Keratinocyte (primary cell): ENCODE data around the gene PCGF3. TPM values are rescaled to one million over a fixed set of nuclear protein-coding genes. Genes with fewer than 3 reads are reported as not detected.

Experiments used
- DNase-seq: peaks from one replicate; pipeline ENCODE4 v3.0.0-alpha.2; 2011; ENCODE audit warnings: low read depth, missing footprints, low spot score
- FAIRE-seq: peaks from 2 replicates; lab custom pipeline; 2011; peaks lifted over from hg19 to GRCh38; lab: Jason Lieb, UNC
- H2AFZ ChIP-seq: 2 replicates; pipeline ENCODE4 v1.6.0; 2012; ENCODE audit warnings: low read length, control low read depth, inconsistent platforms; ENCODE audit not compliant: control insufficient read depth
- H3K27ac ChIP-seq: 2 replicates; pipeline ENCODE4 v1.5.1; 2011; ENCODE audit warnings: low read length; ENCODE audit not compliant: control insufficient read depth, insufficient read depth
- H3K27me3 ChIP-seq: 3 replicates; pipeline ENCODE4 v1.6.0; 2011; ENCODE audit warnings: low read length; ENCODE audit not compliant: control insufficient read depth, insufficient read depth; ENCODE audit errors: extremely low read depth
- H3K36me3 ChIP-seq, 2 experiments: 2 replicates in 1 of 2; 3 replicates in 1 of 2; pipeline ENCODE4 v1.5.1; 2011; ENCODE audit warnings: low read length in 2 of 2, mild to moderate bottlenecking in 1 of 2; ENCODE audit not compliant: control insufficient read depth in 2 of 2, insufficient read depth in 2 of 2; ENCODE audit errors: extremely low read depth in 1 of 2
- H3K4me1 ChIP-seq: 3 replicates; pipeline ENCODE4 v1.5.1; 2011; ENCODE audit warnings: low read length; ENCODE audit not compliant: control insufficient read depth, insufficient read depth; ENCODE audit errors: extremely low read depth
- H3K4me2 ChIP-seq: 3 replicates; pipeline ENCODE4 v1.6.0; 2011; ENCODE audit warnings: low read depth, low read length; ENCODE audit not compliant: control insufficient read depth, insufficient read depth; ENCODE audit errors: extremely low read depth
- H3K4me3 ChIP-seq, 3 experiments: fragments of 200-600 bp in 1 of 3; sonication (generic) in 1 of 3; 2 replicates in 2 of 3; 3 replicates in 1 of 3; pipeline ENCODE4 v1.5.1; 2011 to 2016; ENCODE audit warnings: low read length in 3 of 3, mild to moderate bottlenecking in 3 of 3, control low read depth in 2 of 3, inconsistent platforms in 1 of 3, low read depth in 1 of 3, mixed read lengths in 1 of 3, mixed run types in 1 of 3, moderate library complexity in 1 of 3; ENCODE audit not compliant: control insufficient read depth in 2 of 3, insufficient read depth in 2 of 3; ENCODE audit errors: extremely low read depth in 1 of 3
- H3K79me2 ChIP-seq: 2 replicates; pipeline ENCODE4 v1.6.0; 2012; ENCODE audit warnings: low read length; ENCODE audit not compliant: control insufficient read depth, insufficient read depth
- H3K9ac ChIP-seq: 3 replicates; pipeline ENCODE4 v1.6.0; 2011; ENCODE audit warnings: low read length; ENCODE audit not compliant: control insufficient read depth, insufficient read depth; ENCODE audit errors: extremely low read depth
- H3K9me1 ChIP-seq: 3 replicates; pipeline ENCODE4 v1.6.0; 2011; ENCODE audit warnings: low read length; ENCODE audit not compliant: control insufficient read depth, insufficient read depth; ENCODE audit errors: extremely low read depth
- H3K9me3 ChIP-seq: 2 replicates; pipeline ENCODE4 v1.5.1; 2012; ENCODE audit warnings: low read depth, low read length; ENCODE audit not compliant: control insufficient read depth
- H4K20me1 ChIP-seq: 3 replicates; pipeline ENCODE4 v1.6.0; 2011; ENCODE audit warnings: low read length; ENCODE audit not compliant: control insufficient read depth, insufficient read depth; ENCODE audit errors: extremely low read depth
- CTCF ChIP-seq, 3 experiments: IDR thresholded peaks in 1 of 3; conservative IDR thresholded peaks in 1 of 3; optimal IDR thresholded peaks in 1 of 3; 2 replicates in 2 of 3; 3 replicates in 1 of 3; pipeline versions ENCODE3 to v1.5.1; 2011; ENCODE audit warnings: low read length in 3 of 3, mild to moderate bottlenecking in 3 of 3, moderate library complexity in 2 of 3, control low read depth in 1 of 3, inconsistent platforms in 1 of 3; ENCODE audit not compliant: insufficient read depth in 2 of 3; ENCODE audit errors: extremely low read depth in 1 of 3
- EZH2 ChIP-seq: IDR thresholded peaks from one replicate; pipeline ENCODE4 v1.6.1; 2012; ENCODE audit warnings: inconsistent platforms, mild to moderate bottlenecking, low read length, moderate library complexity
- dilution Hi-C: fragments of 300-500 bp; cut with MboI; formaldehyde crosslinking; loops from one replicate; pipeline ENCODE4 v1.7.0; 2020; ENCODE audit warnings: low sequenced_read_pairs; ENCODE audit not compliant: extremely low pct_ligation_motif_present
- polyA plus RNA-seq, 5 experiments: library from polyadenylated mRNA; depleted of rRNA in 3 of 5; stranded (reverse) in 3 of 5; stranded (forward) in 1 of 5; unstranded in 1 of 5; fragments of >200 nt; gene quantifications; 1 replicate in 1 of 5; 2 replicates in 3 of 5; 3 replicates in 1 of 5; pipeline versions ENCODE4 v1.2.1 to v1.2.3, GENCODE V29; 2011 to 2012; ENCODE audit warnings: missing spikeins in 2 of 5, low read depth in 1 of 5, low replicate concordance in 1 of 5

Gene PCGF3
- polyA plus RNA-seq, 1 donor (not counting 4 experiments of a cell fraction or from before 2014, with no cell fraction given): 40.1 TPM

GRCh38 chr4:801436-802124, 95.9 kb downstream of the PCGF3 start:
- no peak overlapping the region for H3K4me2 ChIP-seq
- H3K4me1 ChIP-seq: peaks cover 6% of the 10 kb centered on the region
- H4K20me1 ChIP-seq: no peaks in the 10 kb centered on the region
- H3K9ac ChIP-seq: no peak overlapping the region
- H3K27me3 ChIP-seq: peaks cover 8% of the 10 kb centered on the region
- dilution Hi-C loops: no loop called here
- FAIRE-seq (no peak), DNase-seq (no peak)
- no peaks in the 10 kb centered on the region for H3K36me3 ChIP-seq
- TF ChIP-seq CTCF (optimal IDR thresholded peaks at IDR 0.05 in 1 of 3, IDR thresholded peaks at IDR 0.05 in 1 of 3, conservative IDR thresholded peaks at IDR 0.05 in 1 of 3; ENCODE audit: extremely low read depth in 1 of 3, insufficient read depth in 2 of 3, low read length in 3 of 3) (no peak), EZH2 (no peak)
- no peaks in the 10 kb centered on the region for H3K9me3 ChIP-seq
- no peak overlapping the region for H3K27ac ChIP-seq
- no peak overlapping the region for H2AFZ ChIP-seq
- H3K4me3 ChIP-seq: no peak overlapping the region
- H3K9me1 ChIP-seq: no peaks in the 10 kb centered on the region
- no peaks in the 10 kb centered on the region for H3K79me2 ChIP-seq

GRCh38 chr4:803884-804283, 98.3 kb downstream of the PCGF3 start:
- DNase-seq: no peak
- no peak for TF ChIP-seq CTCF (optimal IDR thresholded peaks at IDR 0.05 in 1 of 3, IDR thresholded peaks at IDR 0.05 in 1 of 3, conservative IDR thresholded peaks at IDR 0.05 in 1 of 3; ENCODE audit: extremely low read depth in 1 of 3, insufficient read depth in 2 of 3, low read length in 3 of 3)
- no peak for TF ChIP-seq EZH2

More at GRCh38 chr4:803884-804283, 98.3 kb downstream of the PCGF3 start:
- Histone ChIP-seq H3K27me3 (peaks cover 8% of the 10 kb centered on the region), H2AFZ (no peak overlapping the region), H3K9ac (no peak overlapping the region), H3K36me3 (no peaks in the 10 kb centered on the region), H3K27ac (no peak overlapping the region), H3K9me3 (no peaks in the 10 kb centered on the region), H3K4me3 (no peak overlapping the region), H4K20me1 (no peaks in the 10 kb centered on the region), H3K9me1 (no peaks in the 10 kb centered on the region), H3K4me1 (peaks cover 5% of the 10 kb centered on the region), H3K79me2 (no peaks in the 10 kb centered on the region), H3K4me2 (no peak overlapping the region)
- dilution Hi-C loops: no loop called here
- no peak for FAIRE-seq
